HepG2 (cell line): ENCODE results near the gene EIF4G3. TPM values are rescaled to one million over a fixed set of nuclear protein-coding genes. Genes with fewer than 3 reads are reported as not detected.

Experiments used
- ATAC-seq: fragments of 200-7000 bp; cut with Tn5 transposase; 3 replicates; pipeline ENCODE4 v1.9.1; 2020; ENCODE audit warnings: mild to moderate bottlenecking, moderate library complexity
- BruUV-seq: library from RNA; stranded (reverse); fragments of 400-500 nt; replicated peaks from 2 replicates; lab custom pipeline; 2021; lab: Mats Ljungman, UMichigan
- CTCF ChIA-PET: fragments of 300-600 bp; formaldehyde crosslinking; extraction: SDS; loops from one replicate; lab custom pipeline; 2021; ENCODE audit warnings: low total read pairs, inconsistent platforms, low intra/inter-chr PET ratio; lab: Yijun Ruan, JAX
- POLR2A ChIA-PET: fragments of 350-600 bp; sonication (Branson Sonifier 250); formaldehyde crosslinking; loops from one replicate; lab custom pipeline; 2020; ENCODE audit warnings: antibody characterized with exemption, inconsistent platforms; lab: Yijun Ruan, JAX
- DNase-seq: peaks from one replicate; pipeline ENCODE4 v3.0.0-alpha.2; 2015; ENCODE audit warnings: low spot score
- FAIRE-seq: peaks from 3 replicates; lab custom pipeline; 2011; peaks lifted over from hg19 to GRCh38; lab: Jason Lieb, UNC
- H2AFZ ChIP-seq: one replicate; pipeline ENCODE4 v1.6.1; 2011; ENCODE audit warnings: low read length, inconsistent platforms
- H3K27ac ChIP-seq: fragments of 300-600 bp; 3 replicates; pipeline ENCODE4 v1.8.0; 2011; ENCODE audit warnings: mixed run types, mild to moderate bottlenecking, mixed read lengths, low read length, inconsistent platforms; ENCODE audit not compliant: insufficient read depth; ENCODE audit errors: extremely low read length
- H3K27me3 ChIP-seq, 2 experiments: fragments of 200-600 bp in 1 of 2; 2 replicates in 1 of 2; 3 replicates in 1 of 2; pipeline versions ENCODE4 v1.6.0 to v1.8.0; 2011; ENCODE audit warnings: low read length in 2 of 2, mild to moderate bottlenecking in 2 of 2, moderate library complexity in 2 of 2, inconsistent platforms in 1 of 2; ENCODE audit not compliant: insufficient read depth in 2 of 2, control insufficient read depth in 1 of 2
- H3K36me3 ChIP-seq, 2 experiments: fragments of 200-600 bp in 1 of 2; replicated peaks in 1 of 2; 2 replicates in 1 of 2; 3 replicates in 1 of 2; pipeline versions ENCODE4 v1.5.1 to v1.8.0; 2011; ENCODE audit warnings: low read length in 2 of 2, inconsistent platforms in 1 of 2; ENCODE audit not compliant: insufficient read depth in 2 of 2, control insufficient read depth in 1 of 2
- H3K4me1 ChIP-seq: 2 replicates; pipeline ENCODE4 v1.5.1; 2012; ENCODE audit warnings: low read length, inconsistent platforms; ENCODE audit not compliant: insufficient read depth
- H3K4me2 ChIP-seq: 2 replicates; pipeline ENCODE4 v1.6.0; 2011; ENCODE audit warnings: low read depth, low read length, inconsistent platforms
- H3K4me3 ChIP-seq, 3 experiments: fragments of 200-600 bp in 1 of 3; sonication (generic), shearing (Covaris generic) in 1 of 3; replicated peaks in 1 of 3; 2 replicates each; pipeline ENCODE4 v1.5.1; 2011 to 2016; ENCODE audit warnings: low read length in 3 of 3, inconsistent platforms in 2 of 3, low read depth in 2 of 3, mild to moderate bottlenecking in 2 of 3, control low read depth in 1 of 3, mixed read lengths in 1 of 3; ENCODE audit not compliant: insufficient read depth in 1 of 3
- H3K79me2 ChIP-seq: one replicate; pipeline ENCODE4 v1.6.1; 2011; ENCODE audit warnings: low read length, inconsistent platforms; ENCODE audit not compliant: insufficient read depth
- H3K9ac ChIP-seq: 2 replicates; pipeline ENCODE4 v1.6.0; 2011; ENCODE audit warnings: mild to moderate bottlenecking, low read depth, low read length, inconsistent platforms; ENCODE audit not compliant: insufficient read depth
- H3K9me3 ChIP-seq: 2 replicates; pipeline ENCODE4 v1.5.1; 2012; ENCODE audit warnings: mild to moderate bottlenecking, low read length
- H4K20me1 ChIP-seq: 2 replicates; pipeline ENCODE4 v1.6.0; 2011; ENCODE audit warnings: inconsistent platforms, mild to moderate bottlenecking, low read length, moderate library complexity; ENCODE audit not compliant: insufficient read depth
- MAFF ChIP-seq: IDR thresholded peaks from 2 replicates; pipeline ENCODE4 v1.6.1; 2011; ENCODE audit warnings: low read depth, low read length, improper control_type of control experiment
- MAFK ChIP-seq, 2 experiments: IDR thresholded peaks in 1 of 2; conservative IDR thresholded peaks in 1 of 2; 2 replicates each; pipeline ENCODE4 v1.6.1; 2011; ENCODE audit warnings: improper control_type of control experiment in 2 of 2, low read length in 2 of 2
- NR3C1 ChIP-seq: sonication (generic); formaldehyde crosslinking; IDR thresholded peaks from 2 replicates; pipeline ENCODE4 v1.4.0; 2020; ENCODE audit warnings: missing genetic modification reagents
- ZMYM2 ChIP-seq: sonication (generic); formaldehyde crosslinking; IDR thresholded peaks from 2 replicates; pipeline ENCODE4 v1.8.0; 2022; ENCODE audit warnings: mild to moderate bottlenecking, missing genetic modification reagents
- ZNF567 ChIP-seq: sonication (generic); formaldehyde crosslinking; IDR thresholded peaks from 2 replicates; pipeline ENCODE4 v1.8.1; 2023; ENCODE audit warnings: mild to moderate bottlenecking, missing genetic modification reagents, borderline replicate concordance
- ZNF589 ChIP-seq: sonication (generic); formaldehyde crosslinking; conservative IDR thresholded peaks from 2 replicates; pipeline ENCODE4 v1.8.0; 2022; ENCODE audit warnings: mild to moderate bottlenecking, moderate library complexity, missing genetic modification reagents
- WGBS: methylation state at CpG from one replicate; pipeline ENCODE4 v1.1.6; 2017; ENCODE audit warnings: low lambda C conversion rate; 5-methylcytosine and 5-hydroxymethylcytosine counted together
- in situ Hi-C: cut with HindIII; loops from 2 replicates; pipeline ENCODE4 v1.10.0; 2017; ENCODE audit warnings: low pct_unique_long_range_greater_than_20kb; ENCODE audit not compliant: extremely low pct_ligation_motif_present
- intact Hi-C: fragments of 100-400 bp; cut with micrococcal nuclease; formaldehyde crosslinking; loops from one replicate; pipeline ENCODE4 v1.10.0; 2022; ENCODE audit not compliant: unreplicated experiment
- polyA plus RNA-seq, 8 experiments: library from polyadenylated mRNA; depleted of rRNA in 3 of 8; stranded (reverse) in 7 of 8; unstranded in 1 of 8; fragments of >200 nt; fragmentation: Illumina TruSeq in 4 of 8; extraction: Trizol in 4 of 8; gene quantifications; 2 replicates each; pipeline versions ENCODE4 v1.2.1 to v1.2.3, GENCODE V29; 2011 to 2016; ENCODE audit warnings: low read depth in 4 of 8, missing spikeins in 1 of 8, mixed read lengths in 1 of 8; ENCODE audit not compliant: insufficient read depth in 1 of 8
- total RNA-seq, 5 experiments: library from RNA; depleted of rRNA; stranded (reverse); fragments of >200 nt; fragmentation: Illumina TruSeq; extraction: Trizol; gene quantifications; 2 replicates each; pipeline ENCODE4 v1.2.3, GENCODE V29; 2016; ENCODE audit warnings: low read depth in 1 of 5

The EIF4G3 gene
- total and polyA plus RNA-seq, 2 of the 13 experiments (the other 11 are each of a cell fraction or from before 2014, with no cell fraction given) = 22.2 to 27.6 TPM

- DNase-seq = no peak
- H3K9ac ChIP-seq = no peak overlapping the region
- H3K9me3 ChIP-seq = no peaks in the 10 kb centered on the region
- BruUV-seq = no TSS peak
- ChIA-PET POLR2A (no interaction called here), CTCF (no interaction called here)
- no peaks in the 10 kb centered on the region for H3K79me2 ChIP-seq
- H3K27ac ChIP-seq = no peak overlapping the region
- no peak for TF ChIP-seq NR3C1 (CRISPR knock-in tag)
- no peak for TF ChIP-seq ZMYM2 (CRISPR knock-in tag)
- TF ChIP-seq ZNF589 = no peak
- WGBS = 98% methylated on average over 8 of the region's 8 CpGs
- H2AFZ ChIP-seq = no peak overlapping the region
- no peak for FAIRE-seq
- intact Hi-C loops = no loop called here
- no peaks in the 10 kb centered on the region for H3K36me3 ChIP-seq
- H3K4me1 ChIP-seq = no peaks in the 10 kb centered on the region
- H3K4me2 ChIP-seq = no peak overlapping the region
- H4K20me1 ChIP-seq = no peaks in the 10 kb centered on the region
- in situ Hi-C loops = no loop called here
- no peaks in the 10 kb centered on the region for H3K27me3 ChIP-seq
- no peak for ATAC-seq
- no peak overlapping the region for H3K4me3 ChIP-seq
These were observed 244.2 kb downstream of the EIF4G3 start for GRCh38 chr1:20932437-20932977.

DNA sequence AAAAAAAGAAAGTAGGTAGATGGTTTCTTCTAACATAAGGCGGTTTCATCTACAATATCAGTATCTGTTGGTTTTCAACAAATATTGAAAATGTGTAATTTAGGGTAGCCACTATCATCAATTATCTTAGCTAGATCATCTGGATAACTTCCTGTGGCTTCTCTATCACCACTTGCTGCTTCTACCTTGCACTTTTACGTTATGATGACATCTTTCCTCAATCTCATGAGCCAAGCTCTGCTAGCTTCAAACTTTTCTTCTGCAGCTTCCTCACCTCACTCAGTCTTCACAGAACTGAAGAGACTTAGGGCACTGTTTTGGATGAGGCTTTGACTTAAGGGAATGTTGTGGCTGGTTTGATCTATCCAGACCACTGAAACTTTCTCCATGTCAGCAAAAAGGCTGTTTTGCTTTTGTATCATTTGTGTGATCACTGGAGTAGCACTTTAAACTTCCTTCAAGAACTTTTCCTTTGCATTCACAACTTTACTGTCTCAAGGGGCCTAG lies 244.7 kb downstream of the EIF4G3 start:
- intact Hi-C loops = no loop called here

More for the DNA sequence above, 244.7 kb downstream of the EIF4G3 start:
- in situ Hi-C loops = no loop called here
- Histone ChIP-seq H3K4me2 (no peak overlapping the region), H3K79me2 (no peaks in the 10 kb centered on the region), H3K4me1 (no peaks in the 10 kb centered on the region), H2AFZ (no peak overlapping the region), H3K4me3 (no peak overlapping the region), H3K27ac (no peak overlapping the region), H3K27me3 (no peaks in the 10 kb centered on the region), H3K9me3 (no peaks in the 10 kb centered on the region), H3K36me3 (no peaks in the 10 kb centered on the region), H3K9ac (no peak overlapping the region)
- BruUV-seq = no TSS peak
- no peak for DNase-seq
- ChIA-PET POLR2A (no interaction called here), CTCF (no interaction called here)
- WGBS = 98% methylated on average over 2 of the region's 2 CpGs
- no peak for FAIRE-seq
- ATAC-seq = no peak
- TF ChIP-seq MAFF (peak; percentile 57), MAFK (conservative IDR thresholded peaks at IDR 0.05 in 1 of 2, IDR thresholded peaks at IDR 0.05 in 1 of 2; ENCODE audit: low read length in 2 of 2) (peak; percentile 59 to 73), ZNF567 (CRISPR knock-in tag) (no peak)
- TF ChIP-seq, all 625 proteins: peak for 2
- no peaks in the 10 kb centered on the region for H4K20me1 ChIP-seq
